GM12892 (cell line): ENCODE results near the gene BRMS1L.
"Not testable (repeated sequence)": the region's sequence is repeated elsewhere in the genome, so short reads cannot be mapped to it uniquely, and the experiment has no call there.

Experiments
- DNase-seq: peaks from one replicate; pipeline ENCODE4 v3.0.0; 2011; ENCODE audit not compliant: insufficient read length
- FAIRE-seq: peaks from 2 replicates; lab custom pipeline; 2011; peaks lifted over from hg19 to GRCh38; lab: Jason Lieb, UNC
- POLR2A ChIP-seq: IDR thresholded peaks from 2 replicates; pipeline ENCODE4 v1.6.1; 2011; ENCODE audit warnings: low read depth, low read length, control low read depth
- POLR2AphosphoS5 ChIP-seq: IDR thresholded peaks from 2 replicates; pipeline ENCODE4 v1.6.1; 2011; ENCODE audit warnings: low read depth, low read length, control low read depth
- TAF1 ChIP-seq: IDR thresholded peaks from 2 replicates; pipeline ENCODE4 v1.6.1; 2011; ENCODE audit warnings: low read depth, mild to moderate bottlenecking, control low read depth, low read length, borderline replicate concordance

The BRMS1L gene

DNA sequence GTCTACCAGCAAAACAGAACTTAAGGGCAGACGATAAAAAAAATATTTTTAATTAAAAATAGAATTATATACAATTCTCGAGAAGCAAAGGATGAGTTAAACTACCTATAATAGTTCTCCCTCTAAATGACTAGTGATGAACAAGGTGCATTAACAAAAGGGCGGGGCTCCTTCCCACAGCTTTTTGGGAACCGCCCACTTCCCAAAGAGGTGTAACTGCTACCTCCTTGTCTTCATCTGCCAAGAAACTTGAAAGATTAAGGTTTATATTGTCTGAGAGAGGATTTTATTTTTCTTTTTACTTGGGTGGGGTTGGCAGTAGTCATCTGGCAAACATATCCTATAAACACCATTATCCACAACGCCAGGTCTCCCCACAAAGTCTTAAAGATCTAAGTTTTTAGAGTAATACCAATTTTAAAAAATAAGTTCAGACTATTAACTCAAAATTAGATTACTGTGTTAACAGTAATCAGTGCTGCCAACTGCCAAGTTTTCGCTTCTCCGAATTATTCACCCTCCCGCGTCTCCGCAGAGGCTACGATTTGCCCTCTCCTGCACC lies 18.0 kb upstream of the BRMS1L start:
- DNase-seq (no peak), FAIRE-seq (no peak)
- TF ChIP-seq POLR2A (no peak), POLR2AphosphoS5 (no peak), TAF1 (no peak)

DNA sequence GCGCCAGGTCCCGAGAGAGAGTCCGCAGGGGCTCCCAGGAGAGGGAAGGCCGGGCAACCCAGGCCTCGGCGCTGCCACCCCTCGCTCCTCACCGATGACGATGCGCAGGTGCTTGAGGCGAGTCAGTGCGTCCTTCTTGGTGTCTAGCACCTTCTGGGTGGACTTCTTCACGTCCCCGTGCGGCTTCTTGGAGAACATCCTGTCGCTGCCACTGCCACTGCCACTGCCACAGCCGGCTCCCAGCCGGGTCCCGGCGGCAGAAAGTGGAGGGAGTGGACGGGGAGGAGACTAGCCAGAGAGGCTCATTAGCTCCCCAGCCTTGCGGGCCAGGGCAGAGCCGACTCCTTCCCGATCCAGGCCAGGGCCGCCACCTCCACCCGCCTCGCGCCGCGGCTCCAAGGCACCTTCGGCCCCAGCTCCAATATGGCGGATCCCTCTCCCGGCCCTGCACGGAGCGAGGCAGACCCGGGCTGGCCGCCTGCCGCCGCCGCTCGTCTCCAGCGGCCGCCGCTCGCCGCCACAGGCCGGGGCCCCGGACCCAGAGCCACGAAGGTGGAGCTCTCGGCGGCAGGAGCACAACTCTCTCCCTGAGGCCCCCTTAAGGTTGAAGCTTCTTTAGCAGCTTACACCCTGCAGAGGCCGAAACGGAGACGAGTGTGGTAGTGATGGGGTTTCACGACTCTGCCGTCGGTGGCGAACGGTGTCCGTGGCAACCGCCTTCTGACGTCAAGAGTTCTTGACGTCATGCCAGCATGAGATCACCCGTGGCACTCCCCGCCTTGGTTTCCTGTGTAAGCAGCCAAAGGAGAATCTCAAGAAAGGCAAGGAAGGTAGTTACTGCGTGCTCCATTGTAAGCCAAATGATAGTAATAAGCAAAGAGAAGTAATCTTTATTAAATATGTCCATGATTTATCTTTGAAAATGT lies 17.2 kb upstream of the BRMS1L start, which contains the start of gene RALGAPA1:
TSS of gene RALGAPA1 (minus strand) at position 658 of the 926 bp plus-strand sequence. CDS start at position 198, 460 bp downstream.
- DNase-seq (peak; percentile 65), FAIRE-seq (peak; percentile 98)
- TF ChIP-seq POLR2AphosphoS5 (peak; percentile 82), POLR2A (peak; percentile 89), TAF1 (peak; percentile 83; the same call in 1 of the 2 replicates)

DNA sequence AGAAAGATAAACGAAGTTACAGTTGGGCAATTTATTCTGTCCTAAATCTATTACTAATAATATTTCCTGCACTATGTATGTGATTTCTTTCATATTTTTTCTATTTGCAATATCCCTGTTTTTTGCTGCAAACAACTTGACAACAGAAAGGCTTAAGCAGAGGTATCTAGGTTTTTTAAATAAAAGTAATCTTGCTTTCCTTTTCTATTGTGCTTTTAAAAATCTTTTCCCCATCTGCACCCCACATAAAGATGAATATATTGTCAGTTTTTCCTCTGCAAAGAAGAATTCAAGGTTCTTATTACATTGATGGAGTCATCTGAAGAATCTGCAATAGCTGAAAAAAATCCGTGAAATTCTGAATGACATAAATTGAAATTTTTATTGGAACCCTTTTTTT lies 16.5 kb upstream of the BRMS1L start:
- TF ChIP-seq POLR2A, result no peak
- DNase-seq (no peak), FAIRE-seq (no peak)

DNA sequence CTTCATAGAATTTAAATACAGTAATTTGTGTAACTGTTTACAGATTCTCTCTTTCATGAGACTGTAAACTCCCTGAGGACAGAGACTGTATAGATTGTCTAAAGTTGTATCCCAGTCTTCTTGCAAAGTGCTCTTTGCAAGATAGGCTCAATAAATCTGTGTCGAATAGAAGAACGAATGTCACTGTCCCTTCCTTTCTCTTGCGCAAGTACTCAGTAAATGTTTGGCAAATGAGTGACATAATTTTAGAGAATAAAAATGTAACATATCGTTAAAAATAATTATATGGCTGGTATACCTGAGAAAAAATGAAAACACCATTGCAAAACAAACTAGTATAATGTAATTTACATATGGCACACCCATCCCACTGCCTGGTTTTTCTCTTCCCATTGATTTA lies 15.2 kb upstream of the BRMS1L start:
- DNase-seq (no peak), FAIRE-seq (no peak)
- TF ChIP-seq POLR2AphosphoS5 (no peak), POLR2A (no peak), TAF1 (no peak)

DNA sequence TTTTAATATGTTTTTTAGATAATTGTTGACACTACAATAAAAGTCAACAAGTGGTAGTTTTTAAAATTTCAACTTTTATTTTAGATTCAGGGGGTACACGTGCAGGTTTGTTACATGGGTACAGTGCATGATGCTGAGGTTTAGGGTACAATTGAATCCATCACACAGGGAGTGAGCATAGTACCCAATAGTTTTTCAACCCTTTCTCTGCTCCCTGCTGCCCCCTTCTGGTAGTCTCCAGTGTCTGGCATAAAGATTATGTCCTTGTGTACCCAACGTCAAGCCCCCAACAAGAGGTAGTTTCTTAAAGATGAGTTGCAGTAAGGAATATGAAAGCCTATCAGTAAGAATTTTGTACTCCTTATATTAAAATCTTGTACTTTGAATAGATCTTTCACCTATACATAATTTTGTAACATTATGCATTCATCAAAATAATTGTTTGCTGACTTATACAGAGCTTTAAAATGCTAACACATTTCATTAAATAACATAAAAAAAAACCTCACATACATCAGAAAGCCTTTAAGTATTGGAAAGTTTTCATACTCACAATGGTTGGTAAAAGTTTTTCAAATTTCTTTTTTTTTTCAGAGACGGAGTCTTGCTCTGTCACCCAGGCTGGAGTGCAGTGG lies 11.7 kb upstream of the BRMS1L start:
- TF ChIP-seq TAF1 (no peak), POLR2AphosphoS5 (no peak), POLR2A (no peak)
- no peak for DNase-seq
- peak; percentile 73 for FAIRE-seq

DNA sequence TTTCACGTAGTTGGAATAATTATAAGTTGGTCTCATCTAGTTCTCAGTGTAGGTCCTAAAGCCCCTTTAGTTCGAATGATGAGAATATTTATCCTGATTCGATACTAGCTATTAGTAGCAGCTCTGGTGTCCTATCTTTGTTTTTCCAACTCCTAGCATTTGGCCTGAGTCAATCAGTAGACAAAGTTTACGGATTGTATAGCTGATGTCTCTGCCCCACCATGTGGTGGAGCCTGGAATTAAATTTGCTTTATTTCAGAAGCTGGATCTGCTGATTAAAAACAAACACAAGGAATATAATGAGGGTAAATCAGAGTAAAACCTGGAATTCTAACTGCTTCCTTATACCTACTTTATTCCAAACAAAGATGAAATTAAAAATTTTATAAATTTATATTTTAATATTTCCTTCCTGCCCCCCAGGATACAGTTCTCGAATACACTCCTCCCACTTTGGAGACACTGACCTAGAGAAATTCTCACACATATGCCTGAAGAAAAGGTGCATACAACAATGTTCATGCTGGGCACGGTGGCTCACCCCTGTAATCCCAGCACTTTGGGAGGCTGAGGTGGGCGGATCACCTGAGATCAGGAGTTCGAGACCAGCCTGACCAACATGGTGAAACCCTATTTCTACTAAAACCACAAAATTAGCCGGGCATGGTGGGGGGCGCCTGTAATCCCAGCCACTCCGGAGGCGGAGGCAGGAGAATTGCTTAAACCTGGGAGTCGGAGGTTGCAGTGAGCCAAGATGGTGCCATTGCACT lies 7.6 kb upstream of the BRMS1L start:
- DNase-seq, result no peak
- FAIRE-seq, result peak; percentile 27
- no peak for TF ChIP-seq POLR2A
- no peak for TF ChIP-seq POLR2AphosphoS5
- TF ChIP-seq TAF1, result no peak

DNA sequence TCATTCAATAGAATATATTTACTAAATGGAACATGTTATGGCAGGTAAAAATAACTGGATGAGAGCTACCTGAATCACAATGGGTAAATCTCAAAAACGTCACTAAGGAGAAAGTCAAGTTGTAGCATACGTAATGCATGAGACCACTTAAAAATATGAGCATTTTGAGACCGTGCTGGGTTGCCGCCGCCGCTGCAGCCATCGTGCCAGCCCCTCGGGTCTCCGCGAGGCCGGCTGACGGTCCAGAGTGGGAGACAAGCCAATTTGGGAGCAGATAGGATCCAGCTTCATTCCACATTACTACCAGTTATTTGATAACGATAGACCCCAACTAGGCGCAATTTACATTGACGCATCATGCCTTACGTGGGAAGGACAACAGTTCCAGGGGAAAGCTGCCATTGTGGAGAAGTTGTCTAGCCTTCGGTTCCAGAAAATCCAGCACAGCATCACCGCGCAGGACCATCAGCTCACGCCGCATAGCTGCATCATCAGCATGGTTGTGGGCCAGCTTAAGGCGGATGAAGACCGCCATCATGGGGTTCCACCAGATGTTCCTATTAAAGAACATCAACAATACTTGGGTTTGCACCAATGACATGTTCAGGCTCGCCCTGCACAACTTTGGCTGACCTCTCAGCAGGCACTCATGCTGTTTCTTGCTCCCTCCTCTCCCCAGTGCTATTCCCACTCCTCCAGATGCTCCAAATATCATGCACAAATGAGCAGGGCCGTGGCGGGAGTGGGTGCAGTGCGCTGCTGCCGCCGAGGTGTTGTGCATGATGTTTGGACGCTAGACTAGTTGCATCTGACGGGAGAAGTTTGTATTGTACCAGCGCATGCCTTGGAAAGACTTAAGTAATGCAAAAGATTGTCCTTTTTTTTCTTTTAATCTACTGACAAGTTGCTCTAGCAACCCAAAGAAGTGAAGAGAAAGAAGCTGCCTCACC lies 6.3 kb upstream of the BRMS1L start:
- TF ChIP-seq POLR2AphosphoS5 (no peak), TAF1 (no peak), POLR2A (no peak)
- DNase-seq (no peak), FAIRE-seq (no peak)

DNA sequence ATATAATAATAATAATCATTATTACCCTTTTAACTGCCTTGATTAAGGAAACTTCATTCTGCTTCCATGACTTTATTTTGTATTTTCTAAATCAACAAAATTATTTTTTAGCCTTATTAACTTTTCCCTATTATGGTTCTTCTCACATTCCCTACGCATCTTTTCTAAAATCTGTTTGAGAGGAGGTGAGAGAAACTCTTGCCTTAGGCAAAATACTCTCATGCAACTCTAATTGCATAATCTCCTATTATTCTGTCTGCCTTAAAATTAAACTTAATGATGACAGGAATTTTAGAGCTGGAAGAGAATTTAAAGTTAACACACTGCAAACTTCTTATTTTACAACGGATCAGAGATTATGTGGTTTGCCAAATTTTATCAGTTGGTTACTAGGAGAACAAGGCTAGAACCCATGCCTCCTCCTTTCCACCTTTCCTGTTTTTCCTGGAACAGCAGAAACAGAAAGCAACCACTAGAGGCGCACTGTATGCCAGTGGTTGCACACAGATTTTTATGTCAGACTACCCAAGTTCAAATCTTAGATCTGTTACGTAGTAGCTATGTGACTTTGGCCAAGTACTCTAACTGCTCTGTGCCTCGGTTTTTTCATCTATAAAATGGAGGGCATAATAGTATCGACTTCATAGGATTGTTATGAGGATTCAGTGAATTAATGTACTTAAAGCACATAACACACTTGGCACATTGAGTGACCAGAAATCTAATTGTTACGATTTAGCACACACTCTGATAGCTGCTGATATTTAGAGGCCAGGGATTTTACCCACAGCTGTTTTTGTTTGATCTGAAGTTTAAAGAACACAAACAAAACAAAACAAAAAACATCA lies 4.3 kb upstream of the BRMS1L start:
- DNase-seq, result no peak
- no peak for TF ChIP-seq TAF1
- no peak for TF ChIP-seq POLR2AphosphoS5
- no peak for TF ChIP-seq POLR2A
- FAIRE-seq, result no peak

DNA sequence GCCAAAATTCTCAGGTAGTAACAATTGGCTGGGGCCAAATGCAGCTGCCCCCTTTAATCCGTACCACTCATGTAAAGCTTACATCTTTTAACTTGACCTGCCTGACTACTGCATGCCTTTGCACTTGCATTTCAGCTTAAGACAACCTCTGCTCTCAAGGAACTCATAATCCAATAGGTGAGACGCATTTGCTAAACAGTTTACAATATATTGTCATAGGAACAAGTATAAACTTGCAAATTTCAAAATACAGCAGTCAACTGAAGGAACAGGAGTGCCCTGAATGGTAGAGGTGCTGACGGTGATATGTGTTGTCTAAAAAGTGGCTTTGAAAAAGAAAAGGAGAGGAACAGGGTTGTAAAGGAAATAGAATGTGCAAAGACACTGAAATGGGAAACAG lies 3.6 kb upstream of the BRMS1L start:
- FAIRE-seq, result no peak
- DNase-seq, result no peak
- TF ChIP-seq TAF1 (no peak), POLR2AphosphoS5 (no peak), POLR2A (no peak)

DNA sequence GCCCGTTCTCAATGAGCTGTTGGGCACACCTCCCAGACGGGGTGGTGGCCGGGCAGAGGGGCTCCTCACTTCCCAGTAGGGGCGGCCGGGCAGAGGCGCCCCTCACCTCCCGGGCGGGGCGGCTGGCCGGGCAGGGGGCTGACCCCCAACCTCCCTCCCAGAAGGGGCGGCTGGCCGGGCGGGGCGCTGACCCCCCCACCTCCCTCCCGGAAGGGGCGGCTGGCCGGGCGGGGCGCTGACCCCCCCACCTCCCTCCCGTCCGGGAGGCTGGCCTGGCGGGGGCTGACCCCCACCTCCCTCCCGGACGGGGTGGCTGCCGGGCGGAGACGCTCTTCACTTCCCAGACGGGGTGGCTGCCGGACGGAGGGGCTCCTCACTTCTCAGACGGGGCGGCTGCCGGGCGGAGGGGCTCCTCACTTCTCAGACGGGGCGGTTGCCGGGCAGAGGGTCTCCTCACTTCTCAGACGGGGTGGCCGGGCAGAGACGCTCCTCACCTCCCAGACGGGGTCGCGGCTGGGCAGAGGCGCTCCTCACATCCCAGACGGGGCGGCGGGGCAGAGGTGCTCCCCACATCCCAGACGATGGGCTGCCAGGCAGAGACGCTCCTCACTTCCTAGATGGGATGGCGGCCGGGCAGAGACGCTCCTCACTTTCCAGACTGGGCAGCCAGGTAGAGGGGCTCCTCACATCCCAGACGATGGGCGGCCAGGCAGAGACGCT lies 1.5 kb upstream of the BRMS1L start:
- not testable (repeated sequence) for DNase-seq, FAIRE-seq
